Natural killer cell treated with Interleukin-12 subunit alpha and Interleukin-12 subunit beta and Interleukin-15 and Interleukin-18, amount 100 ng/mL, for 72 hours (primary cell): ENCODE data around the gene SPTLC3. TPM values are rescaled to one million over a fixed set of nuclear protein-coding genes. Genes with fewer than 3 reads are reported as not detected.
A peak's percentile ranks its signal among the peaks of the same experiment; 100 is the strongest.

Experiments
- ATAC-seq, 2 donors: fragments of 150-1000 bp; cut with Tn5 transposase in 1 of 2; sonication (Bioruptor Pico), chemical (Tn5 transposase) in 1 of 2; 2 replicates each; pipeline ENCODE4 v1.10.0; 2021
- DNase-seq: peaks from one replicate; pipeline ENCODE4 v3.0.0; 2022; ENCODE audit warnings: low spot score
- H3K27ac Mint-ChIP-seq, 2 donors: 1 replicate in 1 of 2; 2 replicates in 1 of 2; pipeline ENCODE4 v1.8.0; 2022; ENCODE audit warnings: mixed read lengths in 2 of 2, mild to moderate bottlenecking in 1 of 2, moderate library complexity in 1 of 2
- H3K27me3 Mint-ChIP-seq, 2 donors: 1 replicate in 1 of 2; 2 replicates in 1 of 2; pipeline ENCODE4 v1.8.0; 2022; ENCODE audit warnings: mixed read lengths in 2 of 2
- H3K36me3 Mint-ChIP-seq: one replicate; pipeline ENCODE4 v1.8.0; 2022; ENCODE audit warnings: mixed read lengths
- H3K4me1 Mint-ChIP-seq, 2 donors: 1 replicate in 1 of 2; 2 replicates in 1 of 2; pipeline ENCODE4 v1.8.0; 2022; ENCODE audit warnings: low read depth in 2 of 2, mixed read lengths in 2 of 2, mild to moderate bottlenecking in 1 of 2
- H3K4me3 Mint-ChIP-seq: one replicate; pipeline ENCODE4 v1.8.0; 2022; ENCODE audit warnings: mixed read lengths
- H3K9me3 Mint-ChIP-seq: 2 replicates; pipeline ENCODE4 v1.8.0; 2022; ENCODE audit warnings: mixed read lengths
- total RNA-seq, 2 donors: library from RNA; stranded (reverse); gene quantifications; one replicate each; pipeline ENCODE4 v1.2.3, GENCODE V29; 2022

Gene SPTLC3
- total RNA-seq, 2 donors from 2014 or later: not detected

DNA sequence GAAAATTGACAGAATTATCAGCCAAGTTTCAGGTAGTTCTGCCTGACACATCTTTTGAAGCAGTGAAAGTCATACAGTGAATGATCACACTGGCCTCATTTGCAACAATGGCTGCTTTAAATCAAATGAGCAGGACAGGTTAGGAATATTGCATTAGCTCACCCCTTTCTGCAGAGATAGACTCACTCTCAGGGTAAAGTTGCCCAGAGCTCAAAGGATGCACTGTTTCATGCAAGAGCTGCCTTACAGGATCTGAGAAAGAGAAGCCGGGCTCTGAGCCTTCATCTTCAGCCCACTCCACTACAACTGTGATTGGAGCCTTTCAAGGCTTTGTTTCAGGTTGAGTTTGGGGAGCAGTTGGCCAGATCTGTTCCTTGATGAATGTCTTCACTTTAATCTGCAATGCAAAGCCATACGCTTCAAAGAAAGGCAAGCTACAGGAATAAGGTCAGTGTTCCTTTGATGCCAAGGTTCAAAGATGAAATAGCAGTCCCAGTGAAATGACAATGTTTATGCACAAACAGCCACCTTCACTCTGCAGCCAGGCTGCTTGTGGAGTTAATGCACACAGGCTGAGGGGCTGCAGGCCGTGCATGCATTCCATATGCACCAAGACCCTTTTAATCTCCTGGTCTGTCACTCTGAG, 121.4 kb downstream of the SPTLC3 start:
- Mint-ChIP-seq H3K4me1 (peaks cover 7 to 15% of the 10 kb centered on the region in 2 donors), H3K9me3 (no peaks in the 10 kb centered on the region), H3K4me3 (no peak overlapping the region), H3K27ac (no peak overlapping the region), H3K27me3 (peaks cover 7 to 9% of the 10 kb centered on the region in 2 donors), H3K36me3 (no peaks in the 10 kb centered on the region)
- DNase-seq: no peak
- no peak for ATAC-seq

DNA sequence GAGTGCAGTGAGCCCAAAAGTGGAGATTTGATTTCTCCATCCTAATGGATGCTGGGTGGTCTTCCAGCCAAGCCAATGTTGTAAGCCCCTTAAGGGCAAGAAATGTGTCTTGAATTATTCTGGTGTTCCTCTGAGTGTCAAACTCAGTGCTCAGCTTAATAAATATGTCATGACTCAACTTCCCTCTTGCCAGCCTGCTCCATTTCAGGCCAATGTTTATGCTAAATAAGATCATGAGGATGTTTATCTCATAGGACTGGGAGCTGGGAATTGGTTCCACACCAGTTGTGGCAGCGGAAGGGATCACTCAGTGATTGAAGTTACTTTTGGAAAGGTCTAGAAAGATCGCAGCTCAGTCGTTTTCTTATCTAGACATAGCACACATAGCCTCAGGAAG, 121.9 kb downstream of the SPTLC3 start:
- peaks cover 7 to 15% of the 10 kb centered on the region in 2 donors for H3K4me1 Mint-ChIP-seq
- H3K27ac Mint-ChIP-seq: no peak overlapping the region
- H3K4me3 Mint-ChIP-seq: no peak overlapping the region
- no peak for ATAC-seq
- H3K27me3 Mint-ChIP-seq: peaks cover 7 to 9% of the 10 kb centered on the region in 2 donors
- no peaks in the 10 kb centered on the region for H3K9me3 Mint-ChIP-seq
- no peak for DNase-seq
- no peaks in the 10 kb centered on the region for H3K36me3 Mint-ChIP-seq

DNA sequence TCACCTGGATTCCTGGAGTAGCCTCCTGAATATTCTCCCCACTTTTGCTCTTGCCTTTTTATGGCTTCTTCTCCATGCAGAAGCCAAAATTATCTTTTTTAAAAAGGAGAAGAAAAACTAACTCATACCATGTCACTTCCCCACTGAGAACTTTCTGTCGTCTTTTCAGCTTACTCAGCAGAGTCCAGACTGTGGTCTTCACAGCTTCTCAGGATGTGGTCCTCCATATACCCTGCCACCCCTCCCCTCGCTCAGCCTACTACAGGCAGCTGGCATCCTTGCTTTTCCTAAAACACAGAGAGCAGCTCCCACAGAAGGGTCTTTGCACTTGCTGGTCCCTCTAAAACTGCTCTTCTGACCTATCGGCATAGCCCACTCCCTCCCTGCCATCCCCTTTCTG, 122.9 kb downstream of the SPTLC3 start:
- peak in 1 of 2 donors; percentile 43 for ATAC-seq
- no peaks in the 10 kb centered on the region for H3K9me3 Mint-ChIP-seq
- H3K4me1 Mint-ChIP-seq: peaks cover 7 to 15% of the 10 kb centered on the region in 2 donors
- H3K27me3 Mint-ChIP-seq: peaks cover 7 to 9% of the 10 kb centered on the region in 2 donors
- no peak overlapping the region for H3K27ac Mint-ChIP-seq
- no peak overlapping the region for H3K4me3 Mint-ChIP-seq
- H3K36me3 Mint-ChIP-seq: no peaks in the 10 kb centered on the region
- no peak for DNase-seq

DNA sequence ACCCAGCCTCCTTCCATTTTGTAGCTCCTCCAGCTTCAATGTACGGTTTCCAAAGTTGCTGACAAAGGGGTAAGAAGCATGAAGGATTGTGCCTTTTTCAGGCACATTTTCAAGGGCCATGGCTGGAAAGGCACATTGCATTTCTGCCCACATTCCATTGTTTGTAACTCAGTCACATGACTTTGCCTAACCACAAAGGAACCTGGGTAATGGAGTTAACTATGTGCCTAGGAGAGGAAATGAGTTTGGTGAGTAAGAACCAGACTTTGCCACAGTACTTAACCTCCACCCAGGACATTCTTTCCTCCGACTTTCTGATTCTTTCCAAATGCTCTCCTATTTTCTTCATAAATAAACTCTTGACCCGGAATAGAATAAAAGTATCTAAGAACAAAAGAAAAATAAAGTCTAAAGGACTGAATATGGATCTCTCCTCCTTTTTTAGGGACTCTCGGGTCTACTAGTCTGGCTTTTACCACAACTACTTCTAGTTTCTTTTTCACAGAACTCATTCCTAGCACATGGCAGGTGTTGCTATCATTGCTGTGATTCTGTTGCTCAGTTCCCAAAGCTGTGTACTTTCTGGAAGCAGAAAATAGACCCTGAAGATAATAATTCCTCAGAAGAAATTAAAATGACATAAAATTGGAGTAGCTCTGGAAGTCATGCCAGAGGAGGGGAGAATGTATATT, 130.8 kb downstream of the SPTLC3 start:
- Mint-ChIP-seq H3K4me3 (no peak overlapping the region), H3K27ac (no peak overlapping the region), H3K4me1 (peaks cover 4 to 20% of the 10 kb centered on the region in 2 donors), H3K9me3 (peaks cover 3% of the 10 kb centered on the region), H3K27me3 (no peaks in the 10 kb centered on the region), H3K36me3 (no peaks in the 10 kb centered on the region)
- ATAC-seq: no peak
- no peak for DNase-seq

DNA sequence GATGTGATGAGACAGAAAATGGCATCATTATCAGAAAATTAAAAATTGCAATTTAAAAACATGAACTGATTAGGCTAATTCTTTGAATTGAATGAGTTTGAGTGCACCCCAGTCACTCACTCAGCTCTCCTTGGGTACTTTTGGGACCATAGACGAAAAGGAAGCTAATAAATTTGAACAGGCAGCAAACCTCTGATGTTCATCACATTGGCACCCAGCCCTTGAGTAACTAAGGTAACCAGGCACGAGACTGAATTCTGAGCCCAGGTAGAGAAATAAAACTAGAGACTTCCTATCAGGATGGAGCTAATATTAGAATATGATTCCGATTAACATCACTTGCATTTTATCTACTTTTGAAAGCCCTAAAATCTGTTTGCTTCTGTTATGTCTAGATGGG, 131.4 kb downstream of the SPTLC3 start:
- Mint-ChIP-seq H3K36me3 (no peaks in the 10 kb centered on the region), H3K27ac (no peak overlapping the region), H3K4me1 (peaks cover 4 to 20% of the 10 kb centered on the region in 2 donors), H3K4me3 (no peak overlapping the region), H3K9me3 (peaks cover 3% of the 10 kb centered on the region), H3K27me3 (no peaks in the 10 kb centered on the region)
- no peak for DNase-seq
- ATAC-seq: no peak

DNA sequence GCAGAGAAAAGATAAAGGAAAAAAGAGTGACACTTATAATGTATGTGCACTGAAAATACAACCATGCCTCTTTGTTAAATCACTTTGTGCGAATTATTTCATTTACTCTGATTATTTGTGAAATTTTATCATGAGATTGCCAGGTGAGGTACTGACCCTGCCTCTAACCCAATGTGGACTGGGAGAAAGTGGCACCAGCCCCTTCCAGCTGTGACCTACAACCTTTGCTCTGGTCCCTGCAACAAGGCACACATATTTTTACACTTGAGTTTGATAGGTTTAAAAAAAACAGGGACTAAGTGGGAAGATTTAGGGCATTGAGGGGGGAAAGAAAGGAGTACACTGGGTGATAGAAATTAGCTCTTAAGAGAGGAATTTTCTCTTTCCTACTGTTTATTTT, 132.0 kb downstream of the SPTLC3 start:
- ATAC-seq (no peak), DNase-seq (no peak)
- H3K27ac Mint-ChIP-seq: no peak overlapping the region
- peaks cover 3% of the 10 kb centered on the region for H3K9me3 Mint-ChIP-seq
- H3K27me3 Mint-ChIP-seq: no peaks in the 10 kb centered on the region
- H3K4me3 Mint-ChIP-seq: no peak overlapping the region
- peaks cover 4 to 20% of the 10 kb centered on the region in 2 donors for H3K4me1 Mint-ChIP-seq
- H3K36me3 Mint-ChIP-seq: no peaks in the 10 kb centered on the region

DNA sequence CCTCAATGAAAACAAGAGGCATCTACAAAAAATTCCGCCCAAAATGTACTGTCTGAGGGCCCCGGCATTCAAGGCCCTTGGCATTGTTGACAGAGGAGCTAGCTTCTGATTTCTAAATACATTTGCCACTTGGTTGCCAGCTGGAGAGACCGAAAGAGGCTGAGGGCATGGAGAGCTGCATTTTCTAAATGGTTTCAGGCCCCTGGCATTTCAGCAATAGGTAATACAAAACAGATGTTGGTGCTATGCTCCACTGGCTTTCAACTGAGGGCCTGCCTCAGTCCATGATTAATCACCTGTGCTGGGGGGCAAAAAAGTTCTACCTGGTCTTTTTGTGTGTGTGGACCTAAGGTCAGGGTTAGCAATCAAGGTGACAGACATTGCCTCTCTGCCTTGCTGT, 132.8 kb downstream of the SPTLC3 start:
- DNase-seq (no peak), ATAC-seq (no peak)
- H3K9me3 Mint-ChIP-seq: peaks cover 3% of the 10 kb centered on the region
- H3K27me3 Mint-ChIP-seq: no peaks in the 10 kb centered on the region
- H3K4me3 Mint-ChIP-seq: no peak overlapping the region
- H3K36me3 Mint-ChIP-seq: no peaks in the 10 kb centered on the region
- peaks cover 4 to 20% of the 10 kb centered on the region in 2 donors for H3K4me1 Mint-ChIP-seq
- H3K27ac Mint-ChIP-seq: no peak overlapping the region

DNA sequence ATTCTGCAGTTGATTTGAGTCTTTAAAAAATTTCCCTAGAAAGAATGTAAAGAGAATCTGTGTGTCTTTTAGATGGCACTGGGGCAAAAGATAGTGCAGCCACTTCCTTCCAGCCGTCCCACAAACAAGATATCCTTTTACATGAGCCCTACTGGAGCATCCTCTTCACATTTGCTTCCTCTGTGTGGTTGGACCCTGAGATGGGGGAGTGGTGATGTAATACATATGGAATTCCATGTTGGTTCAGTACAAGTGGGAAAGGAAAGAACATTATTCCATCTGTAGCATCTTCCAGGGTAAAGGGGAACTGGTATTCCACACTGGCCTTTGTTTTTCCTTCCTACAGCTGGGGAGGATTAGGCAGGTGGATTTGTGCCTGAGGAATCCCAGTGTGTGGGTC, 133.4 kb downstream of the SPTLC3 start:
- no peak for ATAC-seq
- no peak for DNase-seq
- Mint-ChIP-seq H3K27me3 (no peaks in the 10 kb centered on the region), H3K4me1 (peaks cover 4 to 20% of the 10 kb centered on the region in 2 donors), H3K4me3 (no peak overlapping the region), H3K9me3 (peaks cover 3% of the 10 kb centered on the region), H3K27ac (no peak overlapping the region), H3K36me3 (no peaks in the 10 kb centered on the region)

DNA sequence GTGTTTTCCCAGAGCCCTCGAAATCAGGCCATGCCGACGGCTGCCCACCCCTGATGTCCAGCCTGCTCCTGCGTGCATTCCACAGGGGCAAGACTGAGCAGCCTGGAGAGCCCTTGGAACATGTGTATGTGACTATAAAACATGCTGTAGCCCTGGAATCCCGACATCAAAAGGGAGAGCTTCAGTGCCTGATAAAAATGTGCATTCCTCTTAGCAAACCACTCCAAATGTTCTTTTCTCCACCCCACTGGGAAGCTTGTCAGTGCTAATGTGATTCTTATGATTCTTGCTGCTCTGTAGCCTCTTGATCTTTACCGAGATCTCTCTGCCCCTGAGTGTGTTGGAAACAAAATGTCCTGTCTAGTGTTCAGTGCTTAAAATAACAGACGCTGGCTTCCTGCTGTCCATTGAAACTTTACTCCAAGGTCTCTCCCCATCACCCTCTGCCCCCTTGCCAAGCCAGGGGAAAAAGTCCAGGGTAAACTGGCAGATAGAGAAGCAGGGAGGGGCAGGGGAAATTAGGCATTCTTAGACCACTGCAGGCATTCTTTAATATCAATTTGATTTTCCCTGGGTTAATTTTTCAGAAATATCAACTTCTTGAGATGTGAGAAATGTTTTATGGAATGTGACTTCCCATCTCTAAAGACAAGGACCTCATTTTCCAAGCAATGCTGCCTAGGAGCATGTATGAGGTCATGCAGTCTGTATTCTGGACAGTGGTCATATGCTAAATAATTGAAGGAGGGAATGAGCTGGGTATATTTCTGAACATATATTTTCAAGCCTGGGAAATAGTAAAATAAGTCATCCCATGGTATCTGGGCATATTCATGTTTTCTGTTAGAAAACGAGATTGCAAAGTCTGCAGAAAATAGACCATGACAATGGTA, 138.5 kb downstream of the SPTLC3 start:
- Mint-ChIP-seq H3K4me3 (no peak overlapping the region), H3K36me3 (no peaks in the 10 kb centered on the region), H3K4me1 (peaks cover 0 to 4% of the 10 kb centered on the region in 2 donors), H3K9me3 (no peaks in the 10 kb centered on the region), H3K27ac (no peak overlapping the region), H3K27me3 (no peaks in the 10 kb centered on the region)
- ATAC-seq (no peak), DNase-seq (no peak)

DNA sequence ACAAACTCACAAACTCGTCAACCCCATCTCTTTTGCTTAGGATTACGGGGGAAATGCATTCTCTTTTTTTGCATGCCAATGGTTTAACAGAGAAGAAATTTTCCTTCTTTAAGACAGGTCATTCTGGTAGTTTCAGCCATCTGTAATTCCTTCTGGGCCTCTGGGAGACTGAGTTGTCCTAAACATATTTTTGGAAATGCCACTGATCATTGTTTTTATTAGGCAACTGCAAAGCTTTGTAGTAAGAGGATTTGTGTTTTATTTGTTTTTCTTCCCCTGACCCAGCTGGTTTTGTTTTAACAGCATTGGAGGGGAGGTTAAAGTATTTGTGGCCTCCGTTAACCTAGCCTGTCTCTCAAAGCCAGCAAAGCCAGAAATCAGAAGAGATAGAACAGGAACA, 139.2 kb downstream of the SPTLC3 start:
- Mint-ChIP-seq H3K27ac (no peak overlapping the region), H3K27me3 (no peaks in the 10 kb centered on the region), H3K4me1 (peaks cover 0 to 4% of the 10 kb centered on the region in 2 donors), H3K4me3 (no peak overlapping the region), H3K36me3 (no peaks in the 10 kb centered on the region), H3K9me3 (no peaks in the 10 kb centered on the region)
- ATAC-seq (no peak), DNase-seq (no peak)

DNA sequence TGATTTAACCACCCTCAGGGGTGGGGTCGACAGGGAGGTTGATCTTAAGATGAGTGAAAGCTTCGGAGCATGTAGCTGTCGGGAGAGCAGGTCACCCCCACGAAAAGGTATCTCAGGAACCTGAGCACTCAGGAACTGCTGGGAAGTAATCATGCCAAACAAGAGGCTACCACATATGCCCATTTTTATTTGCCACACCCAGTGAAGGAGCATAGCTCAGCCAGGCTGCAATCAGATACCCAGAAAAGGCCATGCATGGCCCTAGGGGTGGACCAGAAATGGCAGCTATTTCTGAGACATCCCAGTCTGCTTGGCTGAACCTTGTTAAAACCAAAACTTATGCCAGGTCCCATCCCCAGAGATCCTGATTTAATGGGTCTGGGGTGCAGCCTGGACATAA, 139.6 kb downstream of the SPTLC3 start:
- H3K4me3 Mint-ChIP-seq: no peak overlapping the region
- no peaks in the 10 kb centered on the region for H3K9me3 Mint-ChIP-seq
- H3K36me3 Mint-ChIP-seq: no peaks in the 10 kb centered on the region
- no peaks in the 10 kb centered on the region for H3K27me3 Mint-ChIP-seq
- H3K27ac Mint-ChIP-seq: no peak overlapping the region
- DNase-seq: no peak
- H3K4me1 Mint-ChIP-seq: peaks cover 0 to 4% of the 10 kb centered on the region in 2 donors
- ATAC-seq: no peak

DNA sequence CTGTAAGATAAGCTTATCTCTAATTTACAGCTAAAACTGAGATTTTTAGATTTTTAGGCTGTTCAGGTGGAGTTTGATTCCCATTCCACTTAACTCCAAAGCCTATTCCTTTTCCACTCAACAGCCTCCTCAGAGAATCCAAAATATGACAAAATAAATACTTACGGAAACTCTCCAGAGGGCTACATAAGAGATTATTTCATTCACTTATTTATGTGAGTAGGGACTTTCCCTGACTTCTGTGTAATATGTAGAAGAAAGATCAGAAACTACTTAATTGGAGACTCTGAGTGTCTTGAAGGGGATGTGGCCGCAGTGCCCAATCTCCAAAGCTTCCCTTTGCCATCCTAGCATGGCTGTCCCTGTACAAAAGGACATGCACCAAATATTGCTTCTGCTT, 140.2 kb downstream of the SPTLC3 start:
- Mint-ChIP-seq H3K36me3 (no peaks in the 10 kb centered on the region), H3K27me3 (no peaks in the 10 kb centered on the region), H3K4me3 (no peak overlapping the region), H3K9me3 (no peaks in the 10 kb centered on the region), H3K27ac (no peak overlapping the region), H3K4me1 (peaks cover 0 to 1% of the 10 kb centered on the region in 2 donors)
- ATAC-seq: no peak
- DNase-seq: no peak

DNA sequence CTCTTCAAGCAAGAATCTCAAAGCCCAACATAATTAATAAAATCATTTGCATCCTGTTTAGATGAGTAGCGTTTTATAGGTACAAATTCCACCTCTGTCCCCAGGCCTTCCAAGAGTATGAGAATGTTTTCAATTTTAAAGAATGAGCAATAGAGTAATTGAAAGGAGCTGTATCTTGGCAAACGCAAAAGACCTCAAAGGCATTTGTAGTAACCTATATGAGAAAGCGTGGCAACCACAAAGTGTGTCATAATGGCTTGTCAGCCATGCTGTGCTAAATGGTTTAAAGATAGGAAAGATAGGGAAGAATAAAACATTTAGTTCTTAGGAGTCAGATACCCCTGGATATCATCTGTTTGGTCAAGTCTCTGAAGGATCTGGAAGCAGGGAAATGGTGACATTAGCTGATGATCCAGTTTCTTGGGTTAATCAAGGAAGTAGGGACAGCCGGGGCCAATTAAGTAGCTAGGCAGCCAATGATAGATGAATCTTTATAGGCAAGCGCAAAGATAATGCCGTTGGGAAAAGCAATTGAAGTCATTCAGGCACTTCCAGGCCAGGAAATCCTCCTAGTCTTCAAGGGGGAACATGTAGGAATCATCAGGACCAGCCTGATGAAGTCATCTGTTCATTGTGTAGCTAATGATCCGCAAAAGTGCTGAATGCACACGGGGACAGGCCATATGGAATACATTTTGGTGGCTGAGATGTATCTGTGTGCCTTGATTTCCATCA, 140.8 kb downstream of the SPTLC3 start:
- Mint-ChIP-seq H3K27me3 (no peaks in the 10 kb centered on the region), H3K36me3 (no peaks in the 10 kb centered on the region), H3K4me3 (no peak overlapping the region), H3K9me3 (no peaks in the 10 kb centered on the region), H3K4me1 (no peaks in the 10 kb centered on the region), H3K27ac (no peak overlapping the region)
- DNase-seq (no peak), ATAC-seq (no peak)
